ENCODE data around the gene UBL4A.
A peak's percentile ranks its signal among the peaks of the same experiment; 100 is the strongest.
"Not testable (repeated sequence)": the region's sequence is repeated elsewhere in the genome, so short reads cannot be mapped to it uniquely, and the experiment has no call there.

UBL4A gene

DNA sequence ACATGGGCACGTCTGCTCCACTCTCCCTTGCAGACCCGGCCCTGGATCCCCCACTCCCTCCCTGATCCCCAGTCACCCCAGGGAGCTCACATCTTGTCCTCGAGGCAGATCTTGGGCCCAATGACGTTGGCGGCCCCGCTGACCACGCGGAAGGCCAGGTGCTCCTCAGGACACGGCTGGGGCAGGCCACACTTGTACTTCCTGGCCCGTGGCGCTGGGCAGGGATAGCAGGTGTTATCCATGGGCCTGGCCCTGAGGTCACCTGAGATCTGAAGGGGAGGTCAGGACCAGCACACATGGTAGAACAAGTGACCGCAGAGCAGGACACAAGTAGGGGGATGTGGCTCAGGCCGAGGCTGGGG lies 21.9 kb upstream of the UBL4A start:
- no peak for DNase-seq (ENCODE audit: low spot score)

GRCh38 chrX:154507673-154508383 lies 21.4 kb upstream of the UBL4A start:
- DNase-seq (ENCODE audit: low spot score): no peak

- no peak for DNase-seq (ENCODE audit: low spot score)
Observed at GRCh38 chrX:154506483-154507332, 20.3 kb upstream of the UBL4A start.

DNA sequence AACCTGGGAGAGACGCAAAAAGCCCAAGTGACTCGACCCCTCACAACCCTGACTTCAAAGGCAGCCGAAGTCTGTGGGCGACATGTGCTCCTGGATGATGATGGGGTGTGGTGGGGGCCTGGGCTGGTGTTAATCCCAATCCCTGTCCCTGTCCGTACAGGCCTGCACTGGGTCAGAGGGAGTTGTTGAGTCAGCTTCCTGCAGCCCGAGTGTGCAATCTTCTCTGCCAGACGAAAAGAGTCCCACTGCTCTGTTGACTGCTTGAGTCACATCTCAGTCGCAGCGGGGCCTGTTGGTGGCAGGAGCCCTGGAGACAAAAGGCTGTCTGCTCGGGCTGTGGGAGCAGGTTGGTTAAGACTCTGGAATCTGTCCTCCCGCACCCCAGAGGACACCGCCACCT lies 19.3 kb upstream of the UBL4A start:
- DNase-seq (ENCODE audit: low spot score): no peak

DNA sequence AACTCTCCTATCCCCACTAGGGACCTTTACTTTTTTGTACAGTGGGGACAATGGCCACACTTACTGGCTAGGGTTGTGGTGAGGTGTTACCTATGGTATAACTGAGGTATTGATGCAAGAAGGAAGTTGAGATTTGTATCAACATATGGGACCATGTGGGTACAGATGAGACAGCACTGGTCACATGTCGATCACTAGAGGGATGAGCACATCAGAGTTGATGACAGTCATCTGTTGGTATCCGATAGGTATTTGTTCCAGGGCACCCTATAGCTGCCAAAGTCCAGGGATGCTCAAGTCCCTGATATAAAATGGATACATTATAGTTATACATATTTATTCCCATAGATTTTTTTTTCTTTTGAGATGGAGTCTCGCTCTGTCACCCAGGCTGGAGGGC lies 16.6 kb upstream of the UBL4A start:
- no peak for DNase-seq (ENCODE audit: low spot score)

DNA sequence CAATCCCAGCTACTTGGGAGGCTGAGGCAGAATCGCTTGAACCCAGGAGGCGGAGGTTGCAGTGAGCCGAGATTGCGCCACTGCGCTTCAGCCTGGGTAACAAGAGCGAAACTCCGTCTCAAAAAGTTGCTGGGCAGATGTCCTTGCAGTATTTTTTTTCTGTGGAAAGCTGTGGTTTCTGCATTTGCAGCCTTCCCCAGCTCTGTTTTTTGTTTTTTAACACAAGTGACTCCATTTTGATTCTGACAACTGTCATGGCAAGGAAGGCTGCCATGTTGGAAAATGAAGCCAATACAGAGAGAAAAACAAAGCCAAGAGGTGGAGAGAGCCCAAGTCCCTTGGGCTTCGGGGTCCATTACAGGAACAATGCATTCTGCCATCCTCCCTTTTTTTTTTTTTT lies 15.7 kb upstream of the UBL4A start:
- DNase-seq (ENCODE audit: low spot score): no peak

DNA sequence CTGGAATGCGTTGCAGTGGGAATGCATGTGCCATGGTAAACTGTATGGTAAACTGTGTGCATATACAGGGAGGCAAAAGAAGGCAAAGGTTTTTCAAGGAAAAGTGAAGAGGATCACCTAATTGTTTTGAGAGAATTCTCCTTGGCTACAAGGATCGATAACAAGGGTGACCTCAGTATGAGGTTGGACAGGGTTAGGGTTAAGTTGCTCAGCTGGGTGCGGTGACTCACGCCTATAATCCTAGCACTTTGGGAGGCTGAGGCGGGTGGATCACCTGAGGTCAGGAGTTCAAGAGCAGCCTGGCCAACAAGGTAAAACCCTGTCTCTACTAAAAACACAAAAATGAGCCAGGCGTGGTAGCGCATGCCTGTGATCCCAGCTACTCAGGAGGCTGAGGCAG lies 15.0 kb upstream of the UBL4A start:
- DNase-seq (ENCODE audit: low spot score): not testable (repeated sequence)

GRCh38 chrX:154496591-154497137 lies 10.2 kb upstream of the UBL4A start:
- DNase-seq (ENCODE audit: low spot score): not testable (repeated sequence)

DNA sequence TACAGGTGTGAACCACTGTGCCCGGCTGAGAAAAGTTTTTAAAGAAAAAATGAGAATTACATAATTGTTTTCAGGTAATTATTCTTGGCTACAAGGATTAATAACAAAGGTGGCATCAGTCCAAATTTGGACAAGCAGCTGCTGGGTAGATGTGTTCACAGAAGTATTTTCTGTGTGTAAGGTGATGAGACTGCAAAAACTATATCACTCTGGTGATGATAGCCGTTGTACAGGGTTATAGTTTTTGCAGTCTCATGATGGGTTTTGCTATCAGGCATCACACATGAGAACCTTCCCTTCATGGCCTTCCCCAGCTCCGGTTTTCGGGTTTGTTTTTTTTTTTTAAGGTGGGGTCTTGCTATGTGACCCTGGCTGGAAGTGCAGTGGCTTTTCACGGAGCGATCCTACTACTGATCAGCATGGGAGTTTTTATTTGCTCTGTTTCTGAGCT lies 9.1 kb upstream of the UBL4A start:
- no peak for DNase-seq (ENCODE audit: low spot score)

- no peak for DNase-seq (ENCODE audit: low spot score)
Observed at GRCh38 chrX:154494715-154495114, 8.3 kb upstream of the UBL4A start.

DNA sequence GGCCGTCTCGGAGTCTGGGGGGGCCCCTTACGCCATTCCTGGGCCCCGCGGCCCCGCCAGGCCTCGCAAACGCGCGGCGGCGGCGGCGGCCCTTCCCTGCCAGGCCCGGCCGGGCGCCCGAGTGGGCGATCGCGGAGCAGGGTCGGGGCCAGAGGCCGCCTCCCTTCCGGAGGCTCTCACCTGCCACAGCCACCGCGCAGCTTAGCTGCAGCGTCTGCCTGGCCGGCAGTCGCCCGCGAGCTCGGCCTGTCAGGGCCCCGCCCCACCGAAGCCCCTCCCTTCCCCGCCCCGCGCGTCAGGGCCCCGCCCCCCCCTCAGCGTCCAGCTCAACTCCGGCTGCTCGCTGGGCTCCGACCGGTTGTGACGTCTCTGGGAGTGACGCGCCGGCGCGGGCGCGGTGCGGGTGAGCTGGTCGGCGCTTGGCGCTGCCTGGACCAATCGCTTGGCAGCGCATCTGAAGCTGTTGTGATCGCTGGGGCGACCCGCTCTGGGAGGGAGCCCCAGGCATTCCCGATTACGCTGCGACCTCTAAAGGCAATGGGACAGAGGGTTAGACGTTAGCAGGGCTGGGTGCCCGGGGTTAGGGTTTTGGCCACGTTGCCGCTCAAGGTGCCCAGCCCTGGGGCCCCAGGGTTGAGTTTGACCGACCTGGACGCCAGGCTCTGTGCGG lies 4.1 kb upstream of the UBL4A start, which contains the start of gene SLC10A3:
TSS of gene SLC10A3 (minus strand) at position 216 of the 670 bp plus-strand sequence. CDS start 1,689 bp downstream, outside the sequence.
- DNase-seq (ENCODE audit: low spot score): peak; percentile 92

GRCh38 chrX:154490021-154490413 lies 3.6 kb upstream of the UBL4A start:
- peak; percentile 13 for DNase-seq (ENCODE audit: low spot score)

DNA sequence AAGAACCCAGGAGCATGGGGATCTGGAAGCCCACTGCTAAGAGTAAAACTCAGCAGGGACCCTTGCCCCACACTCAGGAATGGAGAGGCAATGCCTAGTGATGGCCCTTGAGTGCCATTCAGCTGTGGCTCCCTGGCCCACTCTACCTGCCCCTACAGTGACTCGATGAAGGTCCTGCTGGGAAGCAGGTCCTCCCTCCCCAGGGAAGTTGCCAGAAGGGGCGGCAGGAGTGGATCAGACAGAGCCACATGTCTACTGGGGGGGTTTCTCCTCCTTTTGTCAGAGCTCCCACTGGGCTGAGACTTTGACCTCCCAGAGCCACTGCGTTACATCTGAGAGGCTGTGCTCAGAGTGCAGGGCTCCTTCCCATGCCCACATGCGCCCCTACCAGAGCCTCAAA lies 2.8 kb upstream of the UBL4A start:
- DNase-seq (ENCODE audit: low spot score): no peak

GRCh38 chrX:154488336-154489075 lies 2.1 kb upstream of the UBL4A start:
- no peak for DNase-seq (ENCODE audit: low spot score)

- DNase-seq (ENCODE audit: low spot score): no peak
Observed at GRCh38 chrX:154487518-154488290, 1.3 kb upstream of the UBL4A start.

- DNase-seq (ENCODE audit: low spot score): peak; percentile 16
Observed at GRCh38 chrX:154486052-154486395, 391 bp downstream of the UBL4A start.

DNA sequence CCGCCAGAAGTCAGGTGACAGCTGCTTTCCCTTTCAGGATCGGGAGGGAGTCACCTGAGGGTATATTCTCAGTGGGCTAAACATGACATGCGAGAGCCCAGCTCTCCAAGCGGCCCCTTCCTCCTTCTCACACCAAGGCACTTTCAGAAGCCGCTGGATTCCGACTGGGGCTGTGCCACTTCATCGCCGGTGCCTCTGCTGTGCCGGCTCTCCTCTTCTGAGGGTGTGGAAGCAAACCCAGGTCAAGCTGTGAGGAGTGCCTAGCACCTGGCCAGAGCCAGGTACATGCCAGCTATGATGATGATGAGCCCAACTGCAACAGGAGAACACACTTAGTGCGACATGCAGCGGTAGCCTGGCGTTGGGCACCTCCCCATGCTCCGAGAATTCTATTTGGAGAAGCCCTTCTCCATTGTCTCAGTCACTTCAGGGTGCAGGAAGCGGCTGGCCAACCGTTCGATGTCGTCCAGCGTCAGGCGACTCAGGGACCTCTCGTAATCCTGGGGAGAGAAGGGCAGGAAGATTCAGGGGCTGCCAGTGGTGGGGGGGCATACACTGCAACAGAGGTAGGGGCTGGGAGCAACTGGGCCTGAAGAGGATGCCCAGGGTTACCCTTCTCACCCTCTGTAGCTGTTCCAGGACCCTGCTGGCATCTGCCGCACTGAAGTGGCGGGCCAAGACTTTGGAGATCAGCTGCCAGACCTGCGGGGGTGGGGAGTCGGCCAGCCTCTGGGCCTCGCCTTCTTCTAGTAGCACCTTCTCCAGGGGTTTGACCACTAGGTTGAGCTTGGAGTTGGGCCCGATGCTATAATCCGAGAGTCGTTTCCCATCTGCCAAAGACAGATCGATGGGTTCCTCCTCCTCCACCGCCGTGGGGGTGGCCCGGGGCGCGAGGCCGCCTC lies 1.0 kb downstream of the UBL4A start:
- no peak for DNase-seq (ENCODE audit: low spot score)

DNA sequence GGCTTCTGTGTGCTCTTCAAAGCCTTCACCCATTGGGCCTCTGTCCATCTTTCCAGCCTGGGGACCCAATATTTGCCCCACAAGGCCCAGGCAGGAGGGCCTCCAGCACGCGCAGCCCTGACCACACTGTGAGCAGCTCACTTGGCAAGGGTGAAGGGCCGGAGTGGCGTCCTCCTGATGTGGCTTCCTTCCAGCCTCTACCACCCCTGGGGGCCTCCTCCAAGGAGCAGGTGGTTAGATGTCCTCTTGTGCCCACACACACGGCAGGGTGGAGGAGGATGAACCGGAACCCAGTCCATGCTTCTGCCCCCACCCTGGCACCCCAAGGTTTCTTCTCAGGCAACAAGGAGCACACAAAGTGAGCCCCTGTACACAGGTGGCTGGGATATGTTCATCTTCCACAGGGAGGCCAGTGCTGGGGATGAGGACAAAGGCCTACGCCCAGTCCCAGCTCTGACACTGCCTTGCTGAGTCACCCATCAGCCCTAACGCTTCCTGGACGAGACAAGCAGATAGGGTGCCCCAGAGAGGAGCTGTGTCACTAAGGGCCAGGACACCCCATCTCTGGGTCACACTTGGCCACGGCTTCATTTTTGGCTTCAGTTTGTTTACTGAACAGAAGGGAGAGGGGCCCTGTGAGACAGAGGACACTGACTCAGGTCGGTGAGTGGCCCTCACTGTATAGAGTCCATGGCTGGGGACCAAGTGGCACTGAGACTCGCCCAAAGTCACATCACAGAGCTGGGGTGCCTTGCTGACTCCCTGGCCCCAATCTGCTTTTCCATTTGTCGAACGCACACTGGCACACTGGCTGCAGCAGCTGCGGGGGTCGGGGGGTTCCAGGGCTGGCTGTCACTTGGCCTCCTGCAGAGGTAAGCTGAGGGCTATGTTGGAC lies 1.9 kb downstream of the UBL4A start:
- no peak for DNase-seq (ENCODE audit: low spot score)

DNA sequence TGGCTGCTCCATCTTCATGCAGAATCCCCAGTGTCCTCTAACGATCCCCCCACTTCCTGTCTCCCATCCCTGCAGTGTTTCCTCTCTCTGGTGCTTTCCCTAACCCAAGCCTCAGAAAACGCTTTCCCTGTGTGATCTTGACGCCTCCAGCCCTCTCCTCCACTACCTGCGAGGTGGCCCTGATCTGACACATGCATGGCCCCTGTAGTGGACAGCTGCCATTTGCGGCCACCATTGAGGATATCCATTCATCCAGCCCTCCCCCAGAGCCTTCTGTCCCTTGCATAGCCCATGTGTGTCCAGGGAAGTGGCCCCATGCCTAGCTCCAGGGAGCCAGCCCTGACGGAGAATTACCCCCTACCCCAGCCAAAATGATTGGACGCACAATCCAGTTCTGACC lies 3.1 kb downstream of the UBL4A start:
- no peak for DNase-seq (ENCODE audit: low spot score)
